Neural progenitor cell (in vitro differentiated cells): ENCODE data around the gene RUBCN.

ENCODE experiments used
- CTCF ChIP-seq: fragments of 200-600 bp; sonication (generic); IDR thresholded peaks from 2 replicates; pipeline ENCODE4 v1.5.1; 2017; ENCODE audit warnings: antibody characterized with exemption, mild to moderate bottlenecking
- EZH2 ChIP-seq: fragments of 200-600 bp; sonication (generic); IDR thresholded peaks from 2 replicates; pipeline ENCODE4 v1.6.1; 2017; ENCODE audit warnings: antibody characterized with exemption, mild to moderate bottlenecking, moderate library complexity
- EZH2phosphoT487 ChIP-seq: fragments of 200-600 bp; sonication (generic); IDR thresholded peaks from 2 replicates; pipeline ENCODE4 v1.6.1; 2017; ENCODE audit warnings: antibody characterized with exemption

- TF ChIP-seq CTCF, result no peak
- TF ChIP-seq EZH2phosphoT487, result no peak
- TF ChIP-seq EZH2, result no peak
Measured at GRCh38 chr3:197737749-197738462, 1.2 kb upstream of the RUBCN start.
